H9 (cell line): ENCODE results near the gene HNRNPCL4. TPM values are rescaled to one million over a fixed set of nuclear protein-coding genes. Genes with fewer than 3 reads are reported as not detected.

Experiments
- total RNA-seq: library from RNA; stranded (reverse); gene quantifications from 2 replicates; pipeline ENCODE4 v1.2.1, GENCODE V29; 2021

The HNRNPCL4 gene
- total RNA-seq, 1 experiment from 2014 or later = not detected

Other genes with a start within 250 kb of the HNRNPCL4 start
- gene PRAMEF7, start 249.0 kb downstream of the HNRNPCL4 start, total RNA-seq = not detected in 2 replicates
- not detected in 2 replicates for gene PRAMEF6, start 218.1 kb downstream of the HNRNPCL4 start, total RNA-seq
- not detected in 2 replicates for gene PRAMEF27, start 109.1 kb downstream of the HNRNPCL4 start, total RNA-seq
- gene HNRNPCL3, start 104.9 kb downstream of the HNRNPCL4 start, total RNA-seq = not detected in 2 replicates
- not detected in 2 replicates for gene PRAMEF25, start 94.9 kb downstream of the HNRNPCL4 start, total RNA-seq
- not detected in 2 replicates for gene HNRNPCL2, start 48.8 kb downstream of the HNRNPCL4 start, total RNA-seq
- not detected in 2 replicates for gene PRAMEF26, start 9.6 kb downstream of the HNRNPCL4 start, total RNA-seq
- not detected in 2 replicates for gene PRAMEF9, start 6.2 kb upstream of the HNRNPCL4 start, total RNA-seq
- gene PRAMEF13, start 35.8 kb upstream of the HNRNPCL4 start, total RNA-seq = not detected in 2 replicates
- gene PRAMEF18, start 60.5 kb upstream of the HNRNPCL4 start, total RNA-seq = not detected in 2 replicates
- not detected in 2 replicates for gene PRAMEF5, start 88.6 kb upstream of the HNRNPCL4 start, total RNA-seq
- gene PRAMEF8, start 119.5 kb upstream of the HNRNPCL4 start, total RNA-seq = not detected in 2 replicates
- gene PRAMEF33, start 137.9 kb upstream of the HNRNPCL4 start, total RNA-seq = not detected in 2 replicates
- gene PRAMEF15, start 149.9 kb upstream of the HNRNPCL4 start, total RNA-seq = not detected in 2 replicates
- not detected in 2 replicates for gene PRAMEF14, start 181.5 kb upstream of the HNRNPCL4 start, total RNA-seq
- not detected in 2 replicates for gene PRAMEF19, start 206.3 kb upstream of the HNRNPCL4 start, total RNA-seq
- gene PRAMEF17, start 224.0 kb upstream of the HNRNPCL4 start, total RNA-seq = not detected in 2 replicates
- gene PRAMEF20, start 244.8 kb upstream of the HNRNPCL4 start, total RNA-seq = not detected in 2 replicates